Activated CD4-positive, alpha-beta memory T cell treated with anti-CD3 and anti-CD28 coated beads for 36 hours (primary cell): ENCODE measurements around the gene CCDC91. TPM values are rescaled to one million over a fixed set of nuclear protein-coding genes. Genes with fewer than 3 reads are reported as not detected.

Experiments used
- CTCF ChIA-PET: fragments of 350-600 bp; sonication (Branson Sonifier 250); formaldehyde crosslinking; loops from one replicate; lab custom pipeline; 2021; ENCODE audit warnings: antibody characterized with exemption, inconsistent platforms; lab: Charles Lee
- POLR2A ChIA-PET: fragments of 350-600 bp; sonication (Branson Sonifier 250); formaldehyde crosslinking; loops from one replicate; lab custom pipeline; 2021; ENCODE audit warnings: antibody characterized with exemption; lab: Charles Lee
- DNase-seq: peaks from one replicate; pipeline ENCODE4 v3.0.0-alpha.2; 2020
- H3K27ac Mint-ChIP-seq: one replicate; pipeline ENCODE4 v1.8.0; 2021; ENCODE audit warnings: mixed read lengths
- H3K27me3 Mint-ChIP-seq: one replicate; pipeline ENCODE4 v1.8.0; 2021; ENCODE audit warnings: mixed read lengths
- H3K36me3 Mint-ChIP-seq: one replicate; pipeline ENCODE4 v1.8.0; 2021; ENCODE audit warnings: mixed read lengths
- H3K4me1 Mint-ChIP-seq: one replicate; pipeline ENCODE4 v1.8.0; 2021; ENCODE audit warnings: low read depth, mixed read lengths
- H3K4me3 Mint-ChIP-seq: one replicate; pipeline ENCODE4 v1.8.0; 2021; ENCODE audit warnings: mild to moderate bottlenecking, mixed read lengths
- H3K9me3 Mint-ChIP-seq: one replicate; pipeline ENCODE4 v1.8.0; 2021; ENCODE audit warnings: mixed read lengths
- intact Hi-C: fragments of 100-400 bp; cut with micrococcal nuclease; formaldehyde crosslinking; loops from one replicate; pipeline ENCODE4 v1.15.1; 2023
- total RNA-seq, 2 experiments: library from RNA; stranded (reverse); gene quantifications; one replicate each; pipeline ENCODE4 v1.2.3, GENCODE V29; 2021

Gene CCDC91
- total RNA-seq, 2 experiments from 2014 or later = 16.5 to 19.7 TPM

- H3K27me3 Mint-ChIP-seq = no peaks in the 10 kb centered on the region
- H3K9me3 Mint-ChIP-seq = no peaks in the 10 kb centered on the region
Measured at GRCh38 chr12:28486521-28486920, 296.3 kb downstream of the CCDC91 start.

GRCh38 chr12:28489246-28489645 lies 299.0 kb downstream of the CCDC91 start:
- intact Hi-C loops = no loop called here
- POLR2A ChIA-PET = no interaction called here
- no peaks in the 10 kb centered on the region for H3K27me3 Mint-ChIP-seq
- no peaks in the 10 kb centered on the region for H3K9me3 Mint-ChIP-seq
- H3K27ac Mint-ChIP-seq = no peak overlapping the region
- H3K36me3 Mint-ChIP-seq = peaks cover 8% of the 10 kb centered on the region
- CTCF ChIA-PET = no interaction called here
- H3K4me3 Mint-ChIP-seq = no peak overlapping the region
- no peak for DNase-seq
- no peaks in the 10 kb centered on the region for H3K4me1 Mint-ChIP-seq

More at GRCh38 chr12:28486521-28486920, 296.3 kb downstream of the CCDC91 start:
- intact Hi-C loops = no loop called here
- no peak overlapping the region for H3K4me3 Mint-ChIP-seq
- no peaks in the 10 kb centered on the region for H3K4me1 Mint-ChIP-seq
- H3K36me3 Mint-ChIP-seq = peaks cover 11% of the 10 kb centered on the region
- CTCF ChIA-PET = no interaction called here
- POLR2A ChIA-PET = no interaction called here
- DNase-seq = no peak
- no peak overlapping the region for H3K27ac Mint-ChIP-seq

GRCh38 chr12:28497889-28498411 lies 307.7 kb downstream of the CCDC91 start:
- ChIA-PET CTCF (no interaction called here), POLR2A (no interaction called here)
- intact Hi-C loops = loop anchor here (1.0 to 10.0 kb wide), 4 partner anchors 54 to 303 kb away; partner anchors contain the start of gene CCDC91
- Mint-ChIP-seq H3K27me3 (no peaks in the 10 kb centered on the region), H3K4me1 (peaks cover 14% of the 10 kb centered on the region), H3K9me3 (peaks cover 6% of the 10 kb centered on the region), H3K36me3 (peaks cover 29% of the 10 kb centered on the region), H3K27ac (no peak overlapping the region), H3K4me3 (no peak overlapping the region)
- no peak for DNase-seq

DNA sequence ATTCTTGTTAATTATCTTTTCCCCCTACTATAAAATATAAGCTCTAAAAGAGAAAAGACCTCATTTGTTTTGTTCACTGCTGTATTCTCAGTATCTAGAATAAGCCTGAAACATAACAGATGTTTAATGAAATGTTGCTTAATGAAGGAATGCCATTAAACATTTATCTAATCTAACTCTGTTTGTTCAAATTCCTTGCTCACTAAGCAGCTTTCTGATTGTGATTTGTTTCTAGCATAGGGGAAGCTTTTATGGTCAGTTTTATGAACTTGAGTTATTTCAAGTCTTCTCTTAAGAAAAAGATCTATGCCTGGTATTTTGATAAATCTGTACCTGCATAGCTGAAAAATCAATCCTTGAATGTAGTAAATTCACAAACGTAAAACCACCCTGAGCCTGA lies 308.6 kb downstream of the CCDC91 start:
- peaks cover 14% of the 10 kb centered on the region for H3K4me1 Mint-ChIP-seq
- ChIA-PET POLR2A (no interaction called here), CTCF (no interaction called here)
- no peak overlapping the region for H3K27ac Mint-ChIP-seq
- H3K9me3 Mint-ChIP-seq = peaks cover 6% of the 10 kb centered on the region
- peaks cover 27% of the 10 kb centered on the region for H3K36me3 Mint-ChIP-seq
- DNase-seq = no peak
- no peaks in the 10 kb centered on the region for H3K27me3 Mint-ChIP-seq
- H3K4me3 Mint-ChIP-seq = no peak overlapping the region
- intact Hi-C loops = loop anchor here (1.0 to 10.0 kb wide), 4 partner anchors 53 to 304 kb away; partner anchors contain the start of gene CCDC91

DNA sequence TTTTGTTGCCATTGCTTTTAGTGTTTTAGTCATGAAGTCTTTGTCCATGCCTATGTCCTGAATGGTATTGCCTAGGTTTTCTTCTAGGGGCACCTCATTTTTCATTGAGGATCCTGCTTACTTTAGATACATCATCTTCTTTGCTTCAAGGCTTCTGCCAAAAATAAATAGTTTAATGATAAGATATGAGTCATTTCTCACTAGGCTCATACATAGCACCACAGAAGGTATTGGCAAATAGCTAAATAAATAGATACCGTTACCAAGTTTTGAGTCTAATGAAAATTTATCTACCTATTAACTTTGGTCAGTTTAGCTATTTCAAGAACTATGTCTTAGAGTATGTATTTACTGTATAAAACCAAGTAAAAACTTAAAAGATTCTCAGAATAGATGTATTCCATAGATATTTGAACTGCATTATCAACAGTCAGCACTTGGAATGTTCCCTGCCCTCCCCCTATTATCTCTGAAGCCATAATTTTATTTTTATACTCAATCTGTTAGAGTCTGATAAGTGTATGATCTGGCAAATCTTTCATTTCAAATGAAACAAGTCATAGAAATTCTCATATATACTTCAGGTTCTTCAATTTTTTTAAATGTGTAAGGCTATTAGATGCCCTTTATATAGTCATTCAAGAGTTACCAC lies 310.2 kb downstream of the CCDC91 start:
- Mint-ChIP-seq H3K27me3 (no peaks in the 10 kb centered on the region), H3K4me3 (no peak overlapping the region), H3K36me3 (peaks cover 28% of the 10 kb centered on the region), H3K27ac (no peak overlapping the region), H3K9me3 (peaks cover 6% of the 10 kb centered on the region), H3K4me1 (peaks cover 14% of the 10 kb centered on the region)
- POLR2A ChIA-PET = no interaction called here
- no peak for DNase-seq
- intact Hi-C loops = no loop called here
- CTCF ChIA-PET = no interaction called here

GRCh38 chr12:28506271-28506670 lies 316.0 kb downstream of the CCDC91 start:
- no peak for DNase-seq
- Mint-ChIP-seq H3K27ac (no peak overlapping the region), H3K36me3 (peaks cover 19% of the 10 kb centered on the region), H3K27me3 (no peaks in the 10 kb centered on the region), H3K4me1 (no peaks in the 10 kb centered on the region), H3K9me3 (peaks cover 7% of the 10 kb centered on the region), H3K4me3 (no peak overlapping the region)
- intact Hi-C loops = no loop called here
- POLR2A ChIA-PET = no interaction called here
- CTCF ChIA-PET = interaction anchor here (0.6 kb wide), 1 partner anchor 469 kb away, joined by 6 read pairs; no protein-coding TSS in a partner anchor

DNA sequence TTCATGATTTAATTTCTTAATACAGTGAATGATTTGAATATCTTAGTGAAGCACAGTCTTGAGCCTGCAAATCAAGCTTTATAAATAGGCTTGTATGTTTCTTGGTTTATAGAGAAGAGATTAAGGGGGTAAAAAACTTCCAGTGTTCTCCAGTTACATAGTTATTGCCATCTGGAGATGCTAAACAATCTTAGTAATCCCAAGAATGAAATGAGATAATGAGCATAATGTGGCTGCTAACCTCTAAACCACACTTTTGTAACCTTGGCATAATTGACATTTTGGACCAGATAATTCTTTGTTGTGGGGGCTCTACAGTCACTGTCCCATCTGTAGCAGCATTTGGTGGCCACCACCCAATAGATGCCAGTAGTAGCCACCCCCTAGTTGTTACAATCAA lies 316.8 kb downstream of the CCDC91 start:
- H3K9me3 Mint-ChIP-seq = peaks cover 4% of the 10 kb centered on the region
- CTCF ChIA-PET = interaction anchor here (0.7 kb wide), 1 partner anchor 78 kb away, joined by 3 read pairs; no protein-coding TSS in a partner anchor
- H3K36me3 Mint-ChIP-seq = peaks cover 19% of the 10 kb centered on the region
- DNase-seq = no peak
- no peaks in the 10 kb centered on the region for H3K4me1 Mint-ChIP-seq
- POLR2A ChIA-PET = no interaction called here
- H3K4me3 Mint-ChIP-seq = no peak overlapping the region
- H3K27ac Mint-ChIP-seq = no peak overlapping the region
- intact Hi-C loops = no loop called here
- H3K27me3 Mint-ChIP-seq = no peaks in the 10 kb centered on the region

DNA sequence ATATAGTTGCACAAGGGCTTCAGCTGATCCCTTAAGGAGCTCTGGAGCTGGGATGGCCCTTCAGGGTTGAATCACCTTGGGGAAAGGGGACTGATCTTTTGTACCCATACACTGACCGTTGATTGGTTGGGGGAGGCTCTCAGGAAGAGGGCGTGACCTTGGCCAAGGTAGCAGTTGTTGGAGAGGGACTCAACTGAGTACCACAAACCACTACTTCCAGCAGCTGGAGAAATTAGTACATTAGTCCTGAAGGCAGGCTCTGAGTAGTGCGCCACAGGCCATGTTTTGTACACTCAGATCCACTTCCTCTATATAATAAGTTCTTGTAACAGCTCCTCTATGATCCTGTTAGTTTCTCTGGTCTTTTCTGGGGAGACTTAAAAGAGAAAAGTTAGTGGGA lies 317.6 kb downstream of the CCDC91 start:
- no peak for DNase-seq
- Mint-ChIP-seq H3K27me3 (no peaks in the 10 kb centered on the region), H3K36me3 (peaks cover 19% of the 10 kb centered on the region), H3K27ac (no peak overlapping the region), H3K9me3 (peaks cover 4% of the 10 kb centered on the region), H3K4me1 (no peaks in the 10 kb centered on the region), H3K4me3 (no peak overlapping the region)
- intact Hi-C loops = no loop called here
- ChIA-PET POLR2A (no interaction called here), CTCF (no interaction called here)

DNA sequence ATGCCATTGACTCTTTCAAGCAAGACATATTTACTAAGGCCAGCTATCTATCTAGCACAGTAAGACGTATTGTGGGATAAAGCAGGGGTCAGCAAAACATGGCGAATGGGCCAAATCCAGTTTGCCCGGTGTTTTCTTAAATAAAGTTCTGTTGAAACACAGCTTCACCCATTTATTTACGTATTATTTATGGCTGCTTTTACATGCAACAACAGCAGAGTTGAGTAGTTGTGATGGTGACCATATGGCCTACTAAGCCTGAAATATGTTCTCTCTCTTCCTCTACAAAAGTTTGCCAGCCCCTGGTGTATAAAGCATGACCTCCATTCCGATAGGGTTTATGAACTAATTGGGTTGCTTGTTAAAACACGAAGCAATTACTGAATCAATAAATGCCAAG lies 322.1 kb downstream of the CCDC91 start:
- ChIA-PET POLR2A (no interaction called here), CTCF (no interaction called here)
- peaks cover 12% of the 10 kb centered on the region for H3K9me3 Mint-ChIP-seq
- intact Hi-C loops = no loop called here
- H3K4me3 Mint-ChIP-seq = no peak overlapping the region
- peaks cover 24% of the 10 kb centered on the region for H3K36me3 Mint-ChIP-seq
- DNase-seq = no peak
- no peaks in the 10 kb centered on the region for H3K4me1 Mint-ChIP-seq
- no peak overlapping the region for H3K27ac Mint-ChIP-seq
- H3K27me3 Mint-ChIP-seq = no peaks in the 10 kb centered on the region

DNA sequence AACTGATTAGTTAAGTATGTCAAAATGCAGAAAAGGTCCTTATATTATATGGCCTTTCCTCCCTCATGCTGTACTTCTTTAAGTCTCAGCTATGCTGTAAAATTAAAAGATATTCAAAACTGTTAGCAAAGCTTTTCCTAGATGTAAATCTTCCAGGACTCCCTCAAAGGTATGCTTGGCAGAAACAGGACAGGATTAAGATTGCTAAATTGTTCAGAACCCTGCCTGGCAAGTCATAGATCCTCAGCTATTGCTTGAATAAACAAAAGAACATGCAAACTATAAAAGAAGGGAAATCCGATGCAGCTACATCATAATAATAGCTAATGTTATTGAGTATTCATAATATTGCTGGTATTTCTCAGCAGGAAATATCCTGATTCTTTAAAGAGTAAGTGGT lies 322.6 kb downstream of the CCDC91 start:
- no peaks in the 10 kb centered on the region for H3K4me1 Mint-ChIP-seq
- no peak for DNase-seq
- peaks cover 16% of the 10 kb centered on the region for H3K9me3 Mint-ChIP-seq
- no peaks in the 10 kb centered on the region for H3K27me3 Mint-ChIP-seq
- no peak overlapping the region for H3K27ac Mint-ChIP-seq
- intact Hi-C loops = no loop called here
- no peak overlapping the region for H3K4me3 Mint-ChIP-seq
- H3K36me3 Mint-ChIP-seq = peaks cover 29% of the 10 kb centered on the region
- POLR2A ChIA-PET = no interaction called here
- CTCF ChIA-PET = no interaction called here

DNA sequence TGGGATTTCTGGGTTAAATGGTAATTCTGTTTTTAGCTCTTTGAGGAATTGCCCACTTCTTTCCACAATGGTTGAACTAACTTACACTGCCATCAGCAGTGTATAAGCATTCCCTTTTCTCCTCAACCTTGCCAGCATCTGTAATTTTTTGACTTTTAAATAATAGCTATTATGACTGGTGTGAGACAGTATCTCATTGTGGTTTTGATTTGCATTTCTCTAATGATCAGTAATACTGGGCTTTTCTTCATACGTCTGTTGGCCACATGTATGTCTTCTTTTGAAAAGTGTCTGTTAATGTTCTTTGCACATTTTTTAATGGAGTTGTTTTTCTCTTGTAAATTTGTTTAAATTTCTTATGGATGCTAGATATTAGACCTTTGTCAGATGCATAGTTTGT lies 323.7 kb downstream of the CCDC91 start:
- Mint-ChIP-seq H3K27me3 (no peaks in the 10 kb centered on the region), H3K36me3 (peaks cover 34% of the 10 kb centered on the region), H3K27ac (no peak overlapping the region), H3K4me3 (no peak overlapping the region), H3K4me1 (no peaks in the 10 kb centered on the region), H3K9me3 (peaks cover 25% of the 10 kb centered on the region)
- no peak for DNase-seq
- ChIA-PET CTCF (no interaction called here), POLR2A (no interaction called here)
- intact Hi-C loops = no loop called here

GRCh38 chr12:28517101-28517500 lies 326.8 kb downstream of the CCDC91 start:
- H3K36me3 Mint-ChIP-seq = peaks cover 40% of the 10 kb centered on the region

More at GRCh38 chr12:28517101-28517500, 326.8 kb downstream of the CCDC91 start:
- Mint-ChIP-seq H3K4me1 (no peaks in the 10 kb centered on the region), H3K9me3 (peaks cover 39% of the 10 kb centered on the region), H3K4me3 (no peak overlapping the region), H3K27ac (no peak overlapping the region), H3K27me3 (no peaks in the 10 kb centered on the region)
- POLR2A ChIA-PET = no interaction called here
- intact Hi-C loops = no loop called here
- no peak for DNase-seq
- CTCF ChIA-PET = no interaction called here
